C4-2B (cell line): Measurements from ENCODE around the gene USP43.

Source experiments
- ZFX ChIP-seq: fragments of 450-650 bp; IDR thresholded peaks from 2 replicates; pipeline ENCODE4 v1.6.1; 2017
- TF ChIP-seq, protein P1 (sequence below): fragments of 450-650 bp; conservative IDR thresholded peaks from 2 replicates; pipeline ENCODE4 v1.5.1; 2017; ENCODE audit warnings: mild to moderate bottlenecking

DNA sequence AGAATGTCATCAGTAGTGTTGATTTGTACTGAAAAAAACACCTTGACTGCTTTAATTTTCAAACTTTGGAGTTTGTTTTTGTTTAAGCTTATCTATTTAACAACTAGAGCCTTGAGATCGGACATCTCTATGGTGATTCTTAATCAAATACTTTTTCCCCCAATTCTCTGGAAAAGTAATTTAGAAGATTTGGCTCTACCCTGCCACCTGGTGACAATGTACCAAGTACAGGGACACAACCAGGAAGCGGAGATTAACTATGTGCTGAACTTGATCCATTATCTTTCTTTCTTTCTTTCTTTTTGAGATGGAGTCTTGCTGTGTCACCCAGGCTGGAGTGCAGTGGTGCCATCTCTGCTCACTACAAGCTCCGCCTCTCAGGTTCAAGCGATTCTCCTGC is 30.8 kb downstream of the USP43 start:
- TF ChIP-seq, protein P1, sequence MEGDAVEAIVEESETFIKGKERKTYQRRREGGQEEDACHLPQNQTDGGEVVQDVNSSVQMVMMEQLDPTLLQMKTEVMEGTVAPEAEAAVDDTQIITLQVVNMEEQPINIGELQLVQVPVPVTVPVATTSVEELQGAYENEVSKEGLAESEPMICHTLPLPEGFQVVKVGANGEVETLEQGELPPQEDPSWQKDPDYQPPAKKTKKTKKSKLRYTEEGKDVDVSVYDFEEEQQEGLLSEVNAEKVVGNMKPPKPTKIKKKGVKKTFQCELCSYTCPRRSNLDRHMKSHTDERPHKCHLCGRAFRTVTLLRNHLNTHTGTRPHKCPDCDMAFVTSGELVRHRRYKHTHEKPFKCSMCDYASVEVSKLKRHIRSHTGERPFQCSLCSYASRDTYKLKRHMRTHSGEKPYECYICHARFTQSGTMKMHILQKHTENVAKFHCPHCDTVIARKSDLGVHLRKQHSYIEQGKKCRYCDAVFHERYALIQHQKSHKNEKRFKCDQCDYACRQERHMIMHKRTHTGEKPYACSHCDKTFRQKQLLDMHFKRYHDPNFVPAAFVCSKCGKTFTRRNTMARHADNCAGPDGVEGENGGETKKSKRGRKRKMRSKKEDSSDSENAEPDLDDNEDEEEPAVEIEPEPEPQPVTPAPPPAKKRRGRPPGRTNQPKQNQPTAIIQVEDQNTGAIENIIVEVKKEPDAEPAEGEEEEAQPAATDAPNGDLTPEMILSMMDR = peak; percentile 13
- TF ChIP-seq ZFX = no peak
